IPS-NIHi7 (cell line): ENCODE measurements around the gene PCDHGA12.
"Not testable (repeated sequence)": the region's sequence is repeated elsewhere in the genome, so short reads cannot be mapped to it uniquely, and the experiment has no call there.

Experiments used
- DNase-seq: peaks from one replicate; pipeline ENCODE4 v3.0.0; 2012; ENCODE audit warnings: mixed read lengths; ENCODE audit errors: extremely low spot score

The PCDHGA12 gene

GRCh38 chr5:141407790-141408505 lies 22.4 kb upstream of the PCDHGA12 start, which contains the start of gene PCDHGB6:
TSS of gene PCDHGB6 (plus strand) at chr5:141408021. CDS start at chr5:141408203, 182 bp downstream.
- peak; percentile 82 for DNase-seq

GRCh38 chr5:141409598-141410306 lies 20.6 kb upstream of the PCDHGA12 start:
- DNase-seq: no peak

GRCh38 chr5:141411575-141411974 lies 18.7 kb upstream of the PCDHGA12 start:
- DNase-seq: no peak

GRCh38 chr5:141412854-141413539 lies 17.3 kb upstream of the PCDHGA12 start, which contains the start of gene PCDHGA10:
TSS of gene PCDHGA10 (plus strand) at chr5:141412987. CDS start at chr5:141413176, 189 bp downstream.
- peak; percentile 51 for DNase-seq

GRCh38 chr5:141413540-141414069 lies 16.7 kb upstream of the PCDHGA12 start:
- no peak for DNase-seq

- DNase-seq: not testable (repeated sequence)
Observed at GRCh38 chr5:141414548-141415274, 15.6 kb upstream of the PCDHGA12 start.

GRCh38 chr5:141415275-141415618 lies 15.1 kb upstream of the PCDHGA12 start:
- not testable (repeated sequence) for DNase-seq

GRCh38 chr5:141417494-141418172 lies 12.7 kb upstream of the PCDHGA12 start, which contains the start of gene PCDHGB7:
TSS of gene PCDHGB7 (plus strand) at chr5:141417677. CDS start at chr5:141417860, 183 bp downstream.
- peak; percentile 80 for DNase-seq

- no peak for DNase-seq
Observed at GRCh38 chr5:141419074-141419880, 11.0 kb upstream of the PCDHGA12 start.

- peak; percentile 73 for DNase-seq
Observed at GRCh38 chr5:141420855-141421488, 9.3 kb upstream of the PCDHGA12 start, which contains the start of gene PCDHGA11. TSS of gene PCDHGA11 (plus strand) at chr5:141421051. CDS start at chr5:141421228, 177 bp downstream.

GRCh38 chr5:141421489-141421855 lies 8.8 kb upstream of the PCDHGA12 start:
- peak; percentile 18 for DNase-seq

GRCh38 chr5:141422742-141423291 lies 7.5 kb upstream of the PCDHGA12 start:
- no peak for DNase-seq

- DNase-seq: no peak
Observed at GRCh38 chr5:141427783-141428426, 2.4 kb upstream of the PCDHGA12 start.

- no peak for DNase-seq
Observed at GRCh38 chr5:141431286-141431685, 979 bp downstream of the PCDHGA12 start.

- not testable (repeated sequence) for DNase-seq
Observed at GRCh38 chr5:141432308-141432707, 2.0 kb downstream of the PCDHGA12 start.

- DNase-seq: not testable (repeated sequence)
Observed at GRCh38 chr5:141432726-141433125, 2.4 kb downstream of the PCDHGA12 start.

GRCh38 chr5:141434006-141434405 lies 3.7 kb downstream of the PCDHGA12 start:
- no peak for DNase-seq

- DNase-seq: no peak
Observed at GRCh38 chr5:141437221-141437620, 6.9 kb downstream of the PCDHGA12 start.
